HepG2 (cell line): ENCODE measurements around the gene RIPOR3. TPM values are rescaled to one million over a fixed set of nuclear protein-coding genes. Genes with fewer than 3 reads are reported as not detected.

Experiments used
- HOXA9 ChIP-seq: sonication (generic); formaldehyde crosslinking; IDR thresholded peaks from 2 replicates; pipeline ENCODE4 v1.8.1; 2022; ENCODE audit warnings: missing genetic modification reagents, mild to moderate bottlenecking, moderate library complexity, borderline replicate concordance
- IKZF1 ChIP-seq: fragments of 450-650 bp; IDR thresholded peaks from 2 replicates; pipeline ENCODE4 v1.7.1; 2016
- KAT7 ChIP-seq: IDR thresholded peaks from 2 replicates; pipeline ENCODE4 v1.6.1; 2018; ENCODE audit warnings: borderline replicate concordance, missing compliant biosample characterization
- NCOA2 ChIP-seq: sonication (generic); formaldehyde crosslinking; IDR thresholded peaks from 2 replicates; pipeline ENCODE4 v1.8.0; 2022; ENCODE audit warnings: inconsistent platforms
- NFATC3 ChIP-seq: sonication (generic); formaldehyde crosslinking; IDR thresholded peaks from 2 replicates; pipeline ENCODE4 v1.5.1; 2020; ENCODE audit warnings: mild to moderate bottlenecking, missing genetic modification reagents
- RARG ChIP-seq: sonication (generic); formaldehyde crosslinking; IDR thresholded peaks from 2 replicates; pipeline ENCODE4 v1.4.0; 2020; ENCODE audit warnings: low read depth, mild to moderate bottlenecking, missing genetic modification reagents
- SCMH1 ChIP-seq: sonication (generic); formaldehyde crosslinking; IDR thresholded peaks from 2 replicates; pipeline ENCODE4 v1.9.0; 2021; ENCODE audit warnings: missing genetic modification reagents, mild to moderate bottlenecking, borderline replicate concordance
- WIZ ChIP-seq: sonication (generic); formaldehyde crosslinking; IDR thresholded peaks from 2 replicates; pipeline ENCODE4 v1.5.1; 2020; ENCODE audit warnings: mild to moderate bottlenecking, missing genetic modification reagents
- YEATS4 ChIP-seq: sonication (generic); formaldehyde crosslinking; IDR thresholded peaks from 2 replicates; pipeline ENCODE4 v1.4.0; 2020; ENCODE audit warnings: missing genetic modification reagents, borderline replicate concordance
- ZNF530 ChIP-seq: sonication (generic); formaldehyde crosslinking; IDR thresholded peaks from 2 replicates; pipeline ENCODE4 v1.5.0; 2020; ENCODE audit warnings: low read depth, mild to moderate bottlenecking, missing genetic modification reagents
- ZNF563 ChIP-seq: sonication (generic); formaldehyde crosslinking; IDR thresholded peaks from 2 replicates; pipeline ENCODE4 v1.8.0; 2022; ENCODE audit warnings: mild to moderate bottlenecking, moderate library complexity, missing genetic modification reagents
- ZNF841 ChIP-seq: sonication (generic); formaldehyde crosslinking; IDR thresholded peaks from 2 replicates; pipeline ENCODE4 v1.8.1; 2023; ENCODE audit warnings: missing genetic modification reagents, borderline replicate concordance
- polyA plus RNA-seq, 8 experiments: library from polyadenylated mRNA; depleted of rRNA in 3 of 8; stranded (reverse) in 7 of 8; unstranded in 1 of 8; fragments of >200 nt; fragmentation: Illumina TruSeq in 4 of 8; extraction: Trizol in 4 of 8; gene quantifications; 2 replicates each; pipeline versions ENCODE4 v1.2.1 to v1.2.3, GENCODE V29; 2011 to 2016; ENCODE audit warnings: low read depth in 4 of 8, missing spikeins in 1 of 8, mixed read lengths in 1 of 8; ENCODE audit not compliant: insufficient read depth in 1 of 8
- total RNA-seq, 5 experiments: library from RNA; depleted of rRNA; stranded (reverse); fragments of >200 nt; fragmentation: Illumina TruSeq; extraction: Trizol; gene quantifications; 2 replicates each; pipeline ENCODE4 v1.2.3, GENCODE V29; 2016; ENCODE audit warnings: low read depth in 1 of 5
- TF ChIP-seq, protein P1 (sequence below): sonication (generic); formaldehyde crosslinking; IDR thresholded peaks from one replicate; pipeline ENCODE4 v1.5.1; 2020; ENCODE audit warnings: mild to moderate bottlenecking, missing genetic modification reagents; ENCODE audit errors: not compliant biosample characterization
- TF ChIP-seq, protein P2 (sequence below): sonication (generic); formaldehyde crosslinking; IDR thresholded peaks from 2 replicates; pipeline ENCODE4 v1.4.0; 2020; ENCODE audit warnings: mild to moderate bottlenecking, missing genetic modification reagents

Gene RIPOR3
- total and polyA plus RNA-seq, 2 of the 13 experiments (the other 11 are each of a cell fraction or from before 2014, with no cell fraction given): 0.18 TPM; not detected in 1

DNA sequence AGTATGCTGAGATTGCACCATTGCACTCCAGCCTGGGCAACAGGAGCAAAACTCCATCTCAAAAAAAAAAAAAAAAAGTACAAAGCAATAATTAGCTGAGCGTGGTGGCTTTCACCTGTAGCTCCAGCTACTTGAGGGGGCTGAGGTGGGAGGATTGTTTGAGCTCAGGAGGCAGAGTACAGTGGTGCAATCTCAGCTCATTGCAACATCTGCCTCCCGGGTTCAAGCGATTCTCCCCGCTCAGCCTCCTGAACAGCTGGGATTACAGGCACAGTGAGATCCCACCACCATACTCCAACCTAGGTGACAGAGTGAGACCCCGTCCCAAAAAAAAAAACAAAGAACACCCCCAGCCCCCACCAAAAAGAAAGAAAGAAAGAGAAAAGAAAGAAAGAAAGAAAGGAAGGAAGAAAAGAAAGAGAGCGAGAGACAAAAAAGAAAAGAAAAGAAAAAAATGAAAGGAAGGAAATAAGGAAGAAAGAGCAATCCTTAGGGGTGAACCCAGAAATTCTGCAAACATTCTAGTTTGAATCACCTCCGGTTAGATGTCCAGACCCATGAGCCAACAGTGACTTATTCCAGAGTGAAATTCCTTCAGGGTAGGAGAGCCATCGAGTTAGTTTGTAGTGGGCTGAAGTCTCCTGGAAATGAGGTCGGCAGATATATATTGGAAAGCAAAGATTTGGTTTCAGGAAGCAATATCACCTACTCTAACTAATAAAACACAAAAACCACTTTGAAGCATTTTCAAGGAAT is 3.2 kb upstream of the RIPOR3 start (continued):
- TF ChIP-seq, protein P1, sequence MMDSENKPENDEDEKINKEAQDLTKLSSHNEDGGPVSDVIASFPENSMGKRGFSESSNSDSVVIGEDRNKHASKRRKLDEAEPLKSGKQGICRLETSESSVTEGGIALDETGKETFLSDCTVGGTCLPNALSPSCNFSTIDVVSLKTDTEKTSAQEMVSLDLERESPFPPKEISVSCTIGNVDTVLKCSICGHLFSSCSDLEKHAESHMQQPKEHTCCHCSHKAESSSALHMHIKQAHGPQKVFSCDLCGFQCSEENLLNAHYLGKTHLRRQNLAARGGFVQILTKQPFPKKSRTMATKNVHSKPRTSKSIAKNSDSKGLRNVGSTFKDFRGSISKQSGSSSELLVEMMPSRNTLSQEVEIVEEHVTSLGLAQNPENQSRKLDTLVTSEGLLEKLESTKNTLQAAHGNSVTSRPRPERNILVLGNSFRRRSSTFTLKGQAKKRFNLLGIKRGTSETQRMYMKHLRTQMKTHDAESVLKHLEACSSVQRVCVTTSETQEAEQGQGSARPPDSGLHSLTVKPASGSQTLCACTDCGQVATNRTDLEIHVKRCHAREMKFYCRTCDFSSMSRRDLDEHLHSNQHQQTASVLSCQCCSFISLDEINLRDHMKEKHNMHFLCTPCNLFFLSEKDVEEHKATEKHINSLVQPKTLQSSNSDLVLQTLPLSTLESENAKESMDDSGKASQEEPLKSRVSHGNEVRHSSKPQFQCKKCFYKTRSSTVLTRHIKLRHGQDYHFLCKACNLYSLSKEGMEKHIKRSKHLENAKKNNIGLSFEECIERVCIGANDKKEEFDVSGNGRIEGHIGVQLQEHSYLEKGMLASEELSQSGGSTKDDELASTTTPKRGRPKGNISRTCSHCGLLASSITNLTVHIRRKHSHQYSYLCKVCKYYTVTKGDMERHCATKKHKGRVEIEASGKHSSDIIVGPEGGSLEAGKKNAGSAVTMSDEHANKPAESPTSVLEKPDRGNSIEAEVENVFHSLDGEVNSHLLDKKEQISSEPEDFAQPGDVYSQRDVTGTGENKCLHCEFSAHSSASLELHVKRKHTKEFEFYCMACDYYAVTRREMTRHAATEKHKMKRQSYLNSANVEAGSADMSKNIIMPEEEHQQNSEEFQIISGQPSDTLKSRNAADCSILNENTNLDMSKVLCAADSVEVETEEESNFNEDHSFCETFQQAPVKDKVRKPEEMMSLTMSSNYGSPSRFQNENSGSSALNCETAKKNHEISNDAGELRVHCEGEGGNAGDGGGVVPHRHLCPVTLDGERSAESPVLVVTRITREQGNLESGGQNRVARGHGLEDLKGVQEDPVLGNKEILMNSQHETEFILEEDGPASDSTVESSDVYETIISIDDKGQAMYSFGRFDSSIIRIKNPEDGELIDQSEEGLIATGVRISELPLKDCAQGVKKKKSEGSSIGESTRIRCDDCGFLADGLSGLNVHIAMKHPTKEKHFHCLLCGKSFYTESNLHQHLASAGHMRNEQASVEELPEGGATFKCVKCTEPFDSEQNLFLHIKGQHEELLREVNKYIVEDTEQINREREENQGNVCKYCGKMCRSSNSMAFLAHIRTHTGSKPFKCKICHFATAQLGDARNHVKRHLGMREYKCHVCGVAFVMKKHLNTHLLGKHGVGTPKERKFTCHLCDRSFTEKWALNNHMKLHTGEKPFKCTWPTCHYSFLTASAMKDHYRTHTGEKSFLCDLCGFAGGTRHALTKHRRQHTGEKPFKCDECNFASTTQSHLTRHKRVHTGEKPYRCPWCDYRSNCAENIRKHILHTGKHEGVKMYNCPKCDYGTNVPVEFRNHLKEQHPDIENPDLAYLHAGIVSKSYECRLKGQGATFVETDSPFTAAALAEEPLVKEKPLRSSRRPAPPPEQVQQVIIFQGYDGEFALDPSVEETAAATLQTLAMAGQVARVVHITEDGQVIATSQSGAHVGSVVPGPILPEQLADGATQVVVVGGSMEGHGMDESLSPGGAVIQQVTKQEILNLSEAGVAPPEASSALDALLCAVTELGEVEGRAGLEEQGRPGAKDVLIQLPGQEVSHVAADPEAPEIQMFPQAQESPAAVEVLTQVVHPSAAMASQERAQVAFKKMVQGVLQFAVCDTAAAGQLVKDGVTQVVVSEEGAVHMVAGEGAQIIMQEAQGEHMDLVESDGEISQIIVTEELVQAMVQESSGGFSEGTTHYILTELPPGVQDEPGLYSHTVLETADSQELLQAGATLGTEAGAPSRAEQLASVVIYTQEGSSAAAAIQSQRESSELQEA: no peak
- no peak for TF ChIP-seq ZNF530 (CRISPR knock-in tag)
- no peak for TF ChIP-seq SCMH1 (CRISPR knock-in tag)
- no peak for TF ChIP-seq NCOA2 (CRISPR knock-in tag)
- TF ChIP-seq, protein P2, sequence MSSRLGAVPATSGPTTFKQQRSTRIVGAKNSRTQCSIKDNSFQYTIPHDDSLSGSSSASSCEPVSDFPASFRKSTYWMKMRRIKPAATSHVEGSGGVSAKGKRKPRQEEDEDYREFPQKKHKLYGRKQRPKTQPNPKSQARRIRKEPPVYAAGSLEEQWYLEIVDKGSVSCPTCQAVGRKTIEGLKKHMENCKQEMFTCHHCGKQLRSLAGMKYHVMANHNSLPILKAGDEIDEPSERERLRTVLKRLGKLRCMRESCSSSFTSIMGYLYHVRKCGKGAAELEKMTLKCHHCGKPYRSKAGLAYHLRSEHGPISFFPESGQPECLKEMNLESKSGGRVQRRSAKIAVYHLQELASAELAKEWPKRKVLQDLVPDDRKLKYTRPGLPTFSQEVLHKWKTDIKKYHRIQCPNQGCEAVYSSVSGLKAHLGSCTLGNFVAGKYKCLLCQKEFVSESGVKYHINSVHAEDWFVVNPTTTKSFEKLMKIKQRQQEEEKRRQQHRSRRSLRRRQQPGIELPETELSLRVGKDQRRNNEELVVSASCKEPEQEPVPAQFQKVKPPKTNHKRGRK (CRISPR knock-in tag): peak; percentile 79
- TF ChIP-seq HOXA9 (CRISPR knock-in tag): no peak
- no peak for TF ChIP-seq WIZ (CRISPR knock-in tag)
- no peak for TF ChIP-seq IKZF1
- TF ChIP-seq NFATC3 (CRISPR knock-in tag): no peak
- no peak for TF ChIP-seq ZNF563 (CRISPR knock-in tag)
- no peak for TF ChIP-seq RARG (CRISPR knock-in tag)
- no peak for TF ChIP-seq ZNF841
- TF ChIP-seq YEATS4: no peak
- no peak for TF ChIP-seq KAT7
